ENCODE results near the gene SEC14L3.
A peak's percentile ranks its signal among the peaks of the same experiment; 100 is the strongest.

SEC14L3 gene

GRCh38 chr22:30441088-30441487 lies 30.7 kb downstream of the SEC14L3 start:
- DNase-seq, result no peak

GRCh38 chr22:30439836-30440235 lies 32.0 kb downstream of the SEC14L3 start:
- no peak for DNase-seq

GRCh38 chr22:30439226-30439625 lies 32.6 kb downstream of the SEC14L3 start:
- DNase-seq, result no peak

- no peak for DNase-seq
Observed at GRCh38 chr22:30438559-30438958, 33.3 kb downstream of the SEC14L3 start.

- no peak for DNase-seq
Observed at GRCh38 chr22:30436196-30436595, 35.6 kb downstream of the SEC14L3 start.

- no peak for DNase-seq
Observed at GRCh38 chr22:30435674-30436126, 36.1 kb downstream of the SEC14L3 start.

- DNase-seq, result no peak
Observed at GRCh38 chr22:30434843-30435242, 37.0 kb downstream of the SEC14L3 start.

GRCh38 chr22:30433773-30434172 lies 38.0 kb downstream of the SEC14L3 start:
- DNase-seq, result no peak

- DNase-seq, result no peak
Observed at GRCh38 chr22:30433227-30433626, 38.6 kb downstream of the SEC14L3 start.

- DNase-seq, result no peak
Observed at GRCh38 chr22:30432520-30432919, 39.3 kb downstream of the SEC14L3 start.

GRCh38 chr22:30432096-30432495 lies 39.7 kb downstream of the SEC14L3 start:
- DNase-seq, result no peak

GRCh38 chr22:30430933-30431332 lies 40.9 kb downstream of the SEC14L3 start:
- DNase-seq, result no peak

GRCh38 chr22:30429887-30430286 lies 41.9 kb downstream of the SEC14L3 start:
- DNase-seq, result no peak

- no peak for DNase-seq
Observed at GRCh38 chr22:30427871-30428270, 43.9 kb downstream of the SEC14L3 start.

GRCh38 chr22:30426388-30427353 lies 45.1 kb downstream of the SEC14L3 start:
- peak; percentile 86 for DNase-seq

- peak; percentile 80 for DNase-seq
Observed at GRCh38 chr22:30425616-30426387, 46.0 kb downstream of the SEC14L3 start, which contains the start of gene MTFP1. TSS of gene MTFP1 (plus strand) at chr22:30425768. CDS start at chr22:30425880, 112 bp downstream.

GRCh38 chr22:30425327-30425615 lies 46.5 kb downstream of the SEC14L3 start:
- DNase-seq, result no peak

GRCh38 chr22:30424534-30425326 lies 47.1 kb downstream of the SEC14L3 start:
- no peak for DNase-seq

GRCh38 chr22:30423959-30424533 lies 47.8 kb downstream of the SEC14L3 start:
- DNase-seq, result peak; percentile 100

GRCh38 chr22:30423301-30423958 lies 48.4 kb downstream of the SEC14L3 start:
- no peak for DNase-seq

GRCh38 chr22:30422481-30423300 lies 49.1 kb downstream of the SEC14L3 start:
- peak; percentile 64 for DNase-seq

Data from left hindlimb (tissue), 1 donor.